HFF-Myc (cell line): ENCODE measurements around the gene SMIM5.

Source experiments
- DNase-seq: peaks from one replicate; pipeline ENCODE4 v3.0.0-alpha.2; 2011; ENCODE audit warnings: low read depth; ENCODE audit errors: extremely low read depth
- H3K4me3 ChIP-seq: replicated peaks from 2 replicates; pipeline ENCODE4 v1.5.1; 2011; ENCODE audit warnings: low read depth, mild to moderate bottlenecking, control low read depth, low read length
- TF ChIP-seq, protein P1 (sequence below): IDR thresholded peaks from 2 replicates; pipeline ENCODE4 v1.5.1; 2012; ENCODE audit warnings: mild to moderate bottlenecking, low read depth, low read length, control low read depth; ENCODE audit errors: missing control alignments

SMIM5 gene

DNA sequence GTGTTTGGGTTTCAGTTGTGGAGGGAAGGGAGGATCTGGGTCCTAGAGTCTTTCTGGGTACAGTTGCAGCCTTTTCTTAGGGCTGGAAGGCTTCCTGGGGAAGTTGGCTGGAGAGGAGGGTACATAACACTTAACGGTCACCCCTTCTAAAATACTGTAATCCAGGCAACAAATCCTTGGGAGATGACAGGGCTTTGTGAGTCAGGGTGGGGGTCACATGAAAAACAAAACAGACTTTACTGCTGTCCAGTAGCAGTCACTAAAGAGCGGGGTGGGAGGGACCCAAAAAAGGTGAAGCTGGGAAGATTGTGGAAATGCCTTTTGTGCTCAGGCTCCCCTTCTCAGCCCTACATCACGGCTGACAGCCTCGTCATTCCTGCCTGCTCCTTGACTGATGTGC is 40.3 kb downstream of the SMIM5 start:
- H3K4me3 ChIP-seq, result no peak overlapping the region

DNA sequence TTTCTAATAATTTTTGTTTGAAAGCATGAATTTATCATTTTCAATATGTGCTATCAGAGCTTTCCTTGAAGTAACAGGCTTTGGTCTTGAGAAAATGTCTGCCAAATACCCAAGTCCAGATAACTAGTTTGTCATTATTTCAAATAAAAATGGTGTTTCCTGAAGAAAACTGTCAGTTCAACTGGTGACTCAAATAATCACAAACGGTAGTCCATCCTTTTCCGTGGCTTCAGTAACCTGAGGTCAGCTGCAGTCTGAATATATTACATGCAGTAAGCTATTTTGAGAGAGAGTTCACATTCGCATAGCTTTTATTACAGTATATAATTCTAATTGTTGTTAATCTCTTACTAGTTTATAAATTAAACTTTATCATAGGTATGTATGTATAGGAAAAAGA is 43.2 kb downstream of the SMIM5 start:
- TF ChIP-seq, protein P1, sequence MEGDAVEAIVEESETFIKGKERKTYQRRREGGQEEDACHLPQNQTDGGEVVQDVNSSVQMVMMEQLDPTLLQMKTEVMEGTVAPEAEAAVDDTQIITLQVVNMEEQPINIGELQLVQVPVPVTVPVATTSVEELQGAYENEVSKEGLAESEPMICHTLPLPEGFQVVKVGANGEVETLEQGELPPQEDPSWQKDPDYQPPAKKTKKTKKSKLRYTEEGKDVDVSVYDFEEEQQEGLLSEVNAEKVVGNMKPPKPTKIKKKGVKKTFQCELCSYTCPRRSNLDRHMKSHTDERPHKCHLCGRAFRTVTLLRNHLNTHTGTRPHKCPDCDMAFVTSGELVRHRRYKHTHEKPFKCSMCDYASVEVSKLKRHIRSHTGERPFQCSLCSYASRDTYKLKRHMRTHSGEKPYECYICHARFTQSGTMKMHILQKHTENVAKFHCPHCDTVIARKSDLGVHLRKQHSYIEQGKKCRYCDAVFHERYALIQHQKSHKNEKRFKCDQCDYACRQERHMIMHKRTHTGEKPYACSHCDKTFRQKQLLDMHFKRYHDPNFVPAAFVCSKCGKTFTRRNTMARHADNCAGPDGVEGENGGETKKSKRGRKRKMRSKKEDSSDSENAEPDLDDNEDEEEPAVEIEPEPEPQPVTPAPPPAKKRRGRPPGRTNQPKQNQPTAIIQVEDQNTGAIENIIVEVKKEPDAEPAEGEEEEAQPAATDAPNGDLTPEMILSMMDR, result no peak
- DNase-seq, result no peak
- H3K4me3 ChIP-seq, result no peak overlapping the region

More for the DNA sequence above, 40.3 kb downstream of the SMIM5 start:
- TF ChIP-seq, protein P1, result no peak
- DNase-seq, result no peak

DNA sequence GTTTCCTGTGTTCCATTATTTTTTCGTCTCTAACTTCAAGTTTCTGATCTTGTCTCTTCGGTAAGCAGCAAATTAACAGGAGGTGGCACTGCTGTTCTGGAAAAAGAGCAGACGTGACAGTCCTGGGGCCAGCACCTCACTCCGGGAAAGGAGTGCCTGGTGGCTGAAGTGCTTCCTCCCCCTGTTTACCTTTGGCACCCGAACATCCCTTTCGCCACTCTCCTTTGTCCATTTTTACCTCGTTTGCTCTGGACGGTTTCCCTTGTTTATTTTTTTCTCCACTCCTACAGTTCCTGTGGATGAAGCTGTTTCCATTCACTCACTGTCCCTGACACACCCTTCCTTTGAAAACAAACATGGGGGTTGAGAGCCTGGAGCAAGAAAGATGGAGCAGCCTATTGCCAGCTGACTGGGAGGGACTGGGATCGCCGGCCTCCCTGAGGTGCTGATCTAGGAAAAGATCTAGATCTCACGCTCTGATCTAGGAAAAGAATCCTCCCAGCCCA is 46.5 kb downstream of the SMIM5 start:
- DNase-seq, result no peak
- no peak overlapping the region for H3K4me3 ChIP-seq
- TF ChIP-seq, protein P1, result peak; percentile 34

DNA sequence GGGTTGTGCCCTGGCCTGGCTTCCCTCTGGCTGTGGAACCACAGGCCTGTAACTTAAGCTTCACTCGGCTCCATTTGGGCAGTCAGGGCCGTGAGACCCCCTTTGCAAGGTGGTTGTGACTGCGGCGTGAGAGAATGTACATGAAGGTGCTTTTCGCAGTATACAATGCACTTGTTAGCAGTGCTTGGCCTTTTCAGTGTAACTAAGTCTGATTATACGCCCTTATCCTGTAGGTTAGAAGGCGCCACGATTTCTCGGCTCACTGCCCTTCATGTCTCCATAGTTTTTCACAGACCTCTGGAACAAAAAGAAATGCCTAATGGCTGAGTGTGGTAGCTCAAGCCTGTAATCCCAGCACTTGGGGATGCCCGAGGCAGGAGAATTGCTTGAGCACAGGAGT is 47.2 kb downstream of the SMIM5 start:
- no peak for DNase-seq
- TF ChIP-seq, protein P1, result no peak
- no peak overlapping the region for H3K4me3 ChIP-seq

DNA sequence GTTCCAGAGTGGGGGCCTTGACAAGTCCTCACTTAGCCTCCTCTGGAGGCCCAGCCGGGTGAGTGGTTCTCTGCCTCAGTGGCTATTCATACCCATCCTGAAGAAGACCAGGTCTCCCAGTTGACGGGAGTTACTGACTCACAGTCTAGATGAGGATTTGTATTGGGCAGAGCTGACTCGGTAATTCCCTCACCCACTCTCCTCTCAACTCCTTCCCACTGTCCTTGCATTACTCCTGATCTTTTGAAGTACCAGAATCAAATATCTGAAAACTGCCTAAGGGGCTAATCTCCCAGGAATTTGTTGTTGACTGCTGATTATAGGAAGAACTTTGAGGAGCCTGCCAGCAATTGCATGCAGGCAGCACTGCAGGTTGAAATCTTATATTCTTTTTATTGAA is 48.1 kb downstream of the SMIM5 start:
- TF ChIP-seq, protein P1, result no peak
- H3K4me3 ChIP-seq, result no peak overlapping the region
- DNase-seq, result peak; percentile 82

DNA sequence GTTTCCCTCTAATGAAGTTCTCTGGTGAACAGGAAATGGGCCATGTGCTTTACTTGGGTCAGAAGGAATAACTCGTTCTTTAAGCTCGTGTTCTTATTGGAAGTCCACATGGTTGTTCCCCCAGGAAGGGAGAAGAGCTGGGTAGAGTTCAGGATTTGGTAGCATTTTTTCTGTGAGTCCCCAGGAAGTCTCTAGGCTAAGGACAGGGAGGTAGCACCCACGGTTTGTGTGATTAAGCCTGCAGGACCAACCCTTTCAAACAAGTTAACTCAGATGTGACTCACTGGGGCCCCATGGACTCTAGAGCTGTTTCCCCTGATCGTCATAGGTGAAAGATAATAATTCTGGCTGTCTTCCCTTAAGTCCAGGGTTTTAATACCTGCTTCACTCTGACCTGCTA is 50.3 kb downstream of the SMIM5 start:
- TF ChIP-seq, protein P1, result no peak
- no peak for DNase-seq
- H3K4me3 ChIP-seq, result no peak overlapping the region

DNA sequence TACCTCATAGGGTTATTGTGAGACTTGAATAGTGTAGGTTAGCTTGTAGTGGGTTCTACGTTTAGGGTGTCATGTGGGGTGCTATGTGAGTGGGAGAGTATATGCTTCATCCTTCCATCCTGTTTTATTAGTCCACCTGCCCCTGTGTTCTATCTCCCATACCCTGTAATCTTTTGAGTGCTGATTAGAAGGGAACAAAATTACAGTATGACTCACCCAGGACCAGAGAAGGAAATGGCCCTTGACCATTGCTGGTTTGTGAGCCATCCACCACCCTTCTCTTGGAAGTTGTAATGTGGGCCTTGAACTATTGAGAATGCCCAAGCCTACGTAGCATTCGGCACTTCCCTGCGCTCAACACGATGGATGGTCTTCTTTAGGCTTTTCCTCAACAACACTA is 51.0 kb downstream of the SMIM5 start:
- no peak overlapping the region for H3K4me3 ChIP-seq
- TF ChIP-seq, protein P1, result no peak
- no peak for DNase-seq
